HUES48 (cell line): ENCODE data around the gene FAT4.

Experiments
- H3K27ac ChIP-seq: one replicate; pipeline ENCODE4 v1.7.0; 2013; ENCODE audit warnings: low read depth, low read length, inconsistent platforms
- H3K27me3 ChIP-seq: 2 replicates; pipeline ENCODE4 v1.6.1; 2013; ENCODE audit warnings: mild to moderate bottlenecking, low read length; ENCODE audit not compliant: control insufficient read depth, insufficient read depth
- H3K36me3 ChIP-seq: 2 replicates; pipeline ENCODE4 v1.6.1; 2013; ENCODE audit warnings: low read length; ENCODE audit not compliant: control insufficient read depth, insufficient read depth
- H3K4me1 ChIP-seq: 2 replicates; pipeline ENCODE4 v1.6.1; 2013; ENCODE audit warnings: mild to moderate bottlenecking, low read length; ENCODE audit not compliant: control insufficient read depth, insufficient read depth
- H3K4me3 ChIP-seq: 2 replicates; pipeline ENCODE4 v1.5.1; 2013; ENCODE audit warnings: mild to moderate bottlenecking, low read depth, low read length
- H3K9ac ChIP-seq: 2 replicates; pipeline ENCODE4 v1.6.1; 2013; ENCODE audit warnings: mild to moderate bottlenecking, low read depth, low read length, moderate library complexity
- H3K9me3 ChIP-seq: 2 replicates; pipeline ENCODE4 v1.6.1; 2013; ENCODE audit warnings: low read length; ENCODE audit not compliant: control insufficient read depth, insufficient read depth

The FAT4 gene

GRCh38 chr4:125350470-125351135 lies 35.8 kb downstream of the FAT4 start:
- Histone ChIP-seq H3K27me3 (no peaks in the 10 kb centered on the region), H3K9ac (no peak overlapping the region), H3K4me1 (peaks cover 24% of the 10 kb centered on the region), H3K36me3 (no peaks in the 10 kb centered on the region), H3K27ac (no peak overlapping the region), H3K9me3 (no peaks in the 10 kb centered on the region), H3K4me3 (no peak overlapping the region)

GRCh38 chr4:125352521-125352920 lies 37.8 kb downstream of the FAT4 start:
- Histone ChIP-seq H3K27me3 (no peaks in the 10 kb centered on the region), H3K9ac (no peak overlapping the region), H3K27ac (peak overlapping the region; percentile 39), H3K9me3 (no peaks in the 10 kb centered on the region), H3K4me3 (no peak overlapping the region), H3K4me1 (peaks cover 25% of the 10 kb centered on the region), H3K36me3 (no peaks in the 10 kb centered on the region)

GRCh38 chr4:125353131-125353530 lies 38.4 kb downstream of the FAT4 start:
- Histone ChIP-seq H3K4me1 (peaks cover 28% of the 10 kb centered on the region), H3K27ac (no peak overlapping the region), H3K36me3 (no peaks in the 10 kb centered on the region), H3K4me3 (no peak overlapping the region), H3K9me3 (no peaks in the 10 kb centered on the region), H3K27me3 (no peaks in the 10 kb centered on the region), H3K9ac (no peak overlapping the region)

GRCh38 chr4:125355791-125356190 lies 41.0 kb downstream of the FAT4 start:
- H3K27me3 ChIP-seq = no peaks in the 10 kb centered on the region
- peaks cover 46% of the 10 kb centered on the region for H3K4me1 ChIP-seq
- no peaks in the 10 kb centered on the region for H3K9me3 ChIP-seq
- H3K36me3 ChIP-seq = no peaks in the 10 kb centered on the region
- H3K9ac ChIP-seq = no peak overlapping the region
- H3K27ac ChIP-seq = peak overlapping the region; percentile 4
- no peak overlapping the region for H3K4me3 ChIP-seq

GRCh38 chr4:125357675-125358074 lies 42.9 kb downstream of the FAT4 start:
- peak overlapping the region; percentile 86 for H3K27ac ChIP-seq
- no peak overlapping the region for H3K9ac ChIP-seq

GRCh38 chr4:125358453-125358852 lies 43.7 kb downstream of the FAT4 start:
- Histone ChIP-seq H3K27ac (peak overlapping the region; percentile 84), H3K9me3 (no peaks in the 10 kb centered on the region), H3K4me1 (peaks cover 40% of the 10 kb centered on the region), H3K36me3 (no peaks in the 10 kb centered on the region), H3K9ac (no peak overlapping the region), H3K27me3 (no peaks in the 10 kb centered on the region), H3K4me3 (peak overlapping the region; percentile 5; the same call in 1 of the 2 replicates)

More at GRCh38 chr4:125357675-125358074, 42.9 kb downstream of the FAT4 start:
- Histone ChIP-seq H3K9me3 (no peaks in the 10 kb centered on the region), H3K4me1 (peaks cover 42% of the 10 kb centered on the region), H3K4me3 (peak overlapping the region; percentile 5; the same call in 1 of the 2 replicates), H3K27me3 (no peaks in the 10 kb centered on the region), H3K36me3 (no peaks in the 10 kb centered on the region)

GRCh38 chr4:125359363-125359762 lies 44.6 kb downstream of the FAT4 start:
- Histone ChIP-seq H3K36me3 (no peaks in the 10 kb centered on the region), H3K9ac (no peak overlapping the region), H3K27me3 (no peaks in the 10 kb centered on the region), H3K4me1 (peaks cover 40% of the 10 kb centered on the region), H3K9me3 (no peaks in the 10 kb centered on the region), H3K4me3 (no peak overlapping the region), H3K27ac (no peak overlapping the region)

GRCh38 chr4:125359960-125360634 lies 45.3 kb downstream of the FAT4 start:
- H3K4me3 ChIP-seq = no peak overlapping the region
- H3K36me3 ChIP-seq = no peaks in the 10 kb centered on the region
- no peaks in the 10 kb centered on the region for H3K27me3 ChIP-seq
- H3K4me1 ChIP-seq = peaks cover 40% of the 10 kb centered on the region
- no peaks in the 10 kb centered on the region for H3K9me3 ChIP-seq
- H3K9ac ChIP-seq = no peak overlapping the region
- H3K27ac ChIP-seq = peak overlapping the region; percentile 21

- Histone ChIP-seq H3K9me3 (no peaks in the 10 kb centered on the region), H3K9ac (no peak overlapping the region), H3K36me3 (no peaks in the 10 kb centered on the region), H3K4me1 (peaks cover 40% of the 10 kb centered on the region), H3K27me3 (no peaks in the 10 kb centered on the region), H3K4me3 (no peak overlapping the region), H3K27ac (no peak overlapping the region)
Measured at GRCh38 chr4:125360727-125361126, 46.0 kb downstream of the FAT4 start.
